ENCODE measurements around the gene HTRA1. TPM values are rescaled to one million over a fixed set of nuclear protein-coding genes. Genes with fewer than 3 reads are reported as not detected.

The HTRA1 gene
- total RNA-seq, 1 donor from 2014 or later = not detected

DNA sequence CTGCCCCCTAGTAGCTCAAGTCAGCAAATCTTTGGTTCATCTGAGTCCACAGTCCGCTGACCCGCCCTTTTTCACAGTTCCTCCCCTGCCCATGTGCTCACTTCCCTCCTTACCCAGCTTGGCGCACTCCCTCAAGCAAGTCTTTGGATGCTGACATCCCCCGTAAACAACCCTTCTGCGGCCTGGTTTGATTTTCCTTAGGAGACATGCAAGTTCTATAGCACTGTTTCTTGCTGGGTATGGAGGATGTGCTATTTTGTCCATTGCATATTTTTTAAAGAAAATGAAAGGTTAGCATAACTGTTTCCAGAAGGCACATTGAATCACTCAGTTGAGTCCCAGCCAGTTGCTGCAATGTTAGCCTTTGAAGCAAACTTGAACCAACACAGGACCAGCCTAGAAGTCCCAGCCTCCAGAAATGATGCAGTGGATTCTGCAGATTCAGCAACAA is 38.2 kb downstream of the HTRA1 start:
- Mint-ChIP-seq H3K36me3 (ENCODE audit: low read depth) (no peaks in the 10 kb centered on the region), H3K4me3 (no peak overlapping the region), H3K9me3 (no peaks in the 10 kb centered on the region), H3K27me3 (peaks cover 9% of the 10 kb centered on the region), H3K27ac (no peak overlapping the region), H3K4me1 (no peaks in the 10 kb centered on the region)
- DNase-seq (no peak), ATAC-seq (ENCODE audit: low read depth) (no peak)
- ChIA-PET POLR2A (no interaction called here), CTCF (interaction anchor here (0.8 kb wide), 1 partner anchor 9 kb away, joined by 3 read pairs; no protein-coding TSS in a partner anchor)
- TF ChIP-seq, protein P1, sequence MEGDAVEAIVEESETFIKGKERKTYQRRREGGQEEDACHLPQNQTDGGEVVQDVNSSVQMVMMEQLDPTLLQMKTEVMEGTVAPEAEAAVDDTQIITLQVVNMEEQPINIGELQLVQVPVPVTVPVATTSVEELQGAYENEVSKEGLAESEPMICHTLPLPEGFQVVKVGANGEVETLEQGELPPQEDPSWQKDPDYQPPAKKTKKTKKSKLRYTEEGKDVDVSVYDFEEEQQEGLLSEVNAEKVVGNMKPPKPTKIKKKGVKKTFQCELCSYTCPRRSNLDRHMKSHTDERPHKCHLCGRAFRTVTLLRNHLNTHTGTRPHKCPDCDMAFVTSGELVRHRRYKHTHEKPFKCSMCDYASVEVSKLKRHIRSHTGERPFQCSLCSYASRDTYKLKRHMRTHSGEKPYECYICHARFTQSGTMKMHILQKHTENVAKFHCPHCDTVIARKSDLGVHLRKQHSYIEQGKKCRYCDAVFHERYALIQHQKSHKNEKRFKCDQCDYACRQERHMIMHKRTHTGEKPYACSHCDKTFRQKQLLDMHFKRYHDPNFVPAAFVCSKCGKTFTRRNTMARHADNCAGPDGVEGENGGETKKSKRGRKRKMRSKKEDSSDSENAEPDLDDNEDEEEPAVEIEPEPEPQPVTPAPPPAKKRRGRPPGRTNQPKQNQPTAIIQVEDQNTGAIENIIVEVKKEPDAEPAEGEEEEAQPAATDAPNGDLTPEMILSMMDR (IDR thresholded peaks at IDR 0.05) = no peak
- intact Hi-C loops (cut with micrococcal nuclease) = no loop called here

DNA sequence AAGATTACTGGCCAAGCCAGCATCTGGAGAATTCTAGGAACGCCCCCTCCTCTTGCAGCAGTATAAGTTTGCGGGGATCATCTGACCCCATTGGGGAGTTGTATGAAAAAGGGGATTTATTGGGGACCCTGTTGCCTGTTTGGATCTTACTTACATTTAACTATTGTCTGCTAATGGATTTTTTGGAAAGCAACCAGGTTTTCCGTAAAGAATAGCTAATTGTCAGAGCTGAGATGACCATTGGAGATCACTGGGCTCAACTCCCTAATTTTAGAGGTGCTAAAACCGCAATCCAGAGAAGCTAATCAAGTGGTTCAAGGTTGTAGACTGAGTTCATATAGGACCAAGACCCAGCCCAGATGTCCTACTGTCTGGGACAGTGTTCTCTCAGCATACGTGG is 38.8 kb downstream of the HTRA1 start:
- Mint-ChIP-seq H3K4me3 (no peak overlapping the region), H3K36me3 (ENCODE audit: low read depth) (no peaks in the 10 kb centered on the region), H3K27me3 (peaks cover 5% of the 10 kb centered on the region), H3K9me3 (no peaks in the 10 kb centered on the region), H3K27ac (no peak overlapping the region), H3K4me1 (no peaks in the 10 kb centered on the region)
- ChIA-PET CTCF (no interaction called here), POLR2A (no interaction called here)
- ATAC-seq (ENCODE audit: low read depth) = no peak
- intact Hi-C loops (cut with micrococcal nuclease) = no loop called here
- no peak for DNase-seq
- TF ChIP-seq, protein P1 (IDR thresholded peaks at IDR 0.05) = no peak

DNA sequence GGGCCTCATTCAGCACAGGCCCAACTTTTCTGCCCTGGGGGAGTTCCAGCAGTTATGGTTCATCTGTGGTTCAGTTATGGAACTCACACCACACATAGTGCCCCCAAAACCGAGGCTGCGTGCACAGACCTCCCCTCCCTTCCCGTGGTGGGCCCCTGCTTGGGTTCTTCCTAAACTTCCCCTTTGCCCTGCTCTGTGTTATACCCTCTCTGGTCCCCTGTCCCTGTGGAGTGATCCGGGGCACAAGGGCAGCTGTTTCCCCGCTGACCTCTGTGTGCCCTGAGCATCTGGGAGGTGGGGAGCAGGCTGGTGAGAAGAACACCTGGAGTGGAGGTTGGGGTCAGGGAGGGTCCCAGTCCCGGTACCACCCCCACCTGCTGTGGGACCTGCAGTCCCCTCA is 39.4 kb downstream of the HTRA1 start:
- ChIA-PET CTCF (no interaction called here), POLR2A (no interaction called here)
- no peak overlapping the region for H3K27ac Mint-ChIP-seq
- no peak overlapping the region for H3K4me3 Mint-ChIP-seq
- H3K4me1 Mint-ChIP-seq = no peaks in the 10 kb centered on the region
- TF ChIP-seq, protein P1 (IDR thresholded peaks at IDR 0.05) = no peak
- no peak for DNase-seq
- ATAC-seq (ENCODE audit: low read depth) = no peak
- no peaks in the 10 kb centered on the region for H3K36me3 Mint-ChIP-seq (ENCODE audit: low read depth)
- H3K27me3 Mint-ChIP-seq = peaks cover 5% of the 10 kb centered on the region
- H3K9me3 Mint-ChIP-seq = no peaks in the 10 kb centered on the region
- intact Hi-C loops (cut with micrococcal nuclease) = no loop called here

DNA sequence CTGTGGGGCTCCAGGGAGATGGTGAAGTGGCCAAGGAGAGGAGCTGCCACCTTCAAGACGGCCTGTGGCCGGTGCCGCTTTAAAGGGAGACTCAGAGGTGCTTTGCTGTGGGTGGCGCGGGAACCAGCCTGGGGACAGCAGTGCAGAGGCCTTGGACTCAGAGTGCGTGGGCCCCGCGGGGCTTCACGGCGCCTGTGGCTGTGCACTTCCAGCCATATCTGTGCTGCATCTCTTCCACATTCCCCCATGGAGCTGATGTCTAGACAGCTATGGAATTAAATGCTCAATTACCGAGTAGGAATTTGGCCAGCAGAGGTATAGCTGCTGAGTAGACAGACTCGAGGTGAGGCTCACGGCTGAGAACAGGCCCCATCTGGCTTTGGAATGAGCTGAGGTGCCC is 41.7 kb downstream of the HTRA1 start:
- ChIA-PET POLR2A (no interaction called here), CTCF (no interaction called here)
- DNase-seq = no peak
- Mint-ChIP-seq H3K9me3 (no peaks in the 10 kb centered on the region), H3K4me3 (no peak overlapping the region), H3K4me1 (no peaks in the 10 kb centered on the region), H3K36me3 (ENCODE audit: low read depth) (no peaks in the 10 kb centered on the region), H3K27ac (no peak overlapping the region), H3K27me3 (peaks cover 4% of the 10 kb centered on the region)
- no peak for ATAC-seq (ENCODE audit: low read depth)
- intact Hi-C loops (cut with micrococcal nuclease) = no loop called here
- TF ChIP-seq, protein P1 (IDR thresholded peaks at IDR 0.05) = no peak

DNA sequence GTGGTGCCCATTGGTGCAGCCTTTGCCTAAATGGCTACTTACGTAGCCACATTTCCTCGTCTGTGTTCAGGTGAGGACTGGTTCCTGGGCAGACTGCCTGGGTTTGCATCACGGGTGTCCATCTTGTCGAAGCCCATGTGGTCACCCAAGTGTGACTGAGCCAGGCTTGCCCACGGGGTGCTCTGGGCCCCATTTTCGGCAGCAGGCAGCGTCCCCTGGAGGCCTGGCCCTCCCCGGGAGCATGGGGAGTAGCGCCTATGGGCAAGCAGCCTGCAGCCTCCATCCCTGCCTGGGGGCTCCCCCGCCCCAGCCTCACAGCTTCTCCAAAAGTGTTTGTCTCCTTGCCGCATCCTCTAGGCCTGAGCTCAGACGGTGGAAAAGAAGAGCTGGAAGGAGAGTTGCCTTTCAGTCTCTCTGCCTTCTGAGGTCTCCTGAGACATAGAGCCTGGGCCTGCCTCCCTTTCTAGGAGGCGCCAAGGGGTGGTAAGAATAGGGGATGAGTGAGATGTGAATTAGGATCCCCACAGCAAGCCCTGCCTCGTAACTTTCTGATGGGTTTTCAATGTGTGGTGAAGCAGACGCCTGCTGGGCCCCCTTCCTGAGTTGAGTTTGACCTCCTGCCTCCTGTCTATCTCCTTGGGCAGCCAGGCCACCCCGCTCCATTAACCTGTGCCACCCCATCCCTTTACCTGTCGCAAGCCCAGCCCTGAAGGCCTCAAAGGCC is 42.7 kb downstream of the HTRA1 start:
- Mint-ChIP-seq H3K4me3 (no peak overlapping the region), H3K9me3 (no peaks in the 10 kb centered on the region), H3K4me1 (no peaks in the 10 kb centered on the region), H3K36me3 (ENCODE audit: low read depth) (no peaks in the 10 kb centered on the region), H3K27ac (no peak overlapping the region), H3K27me3 (peaks cover 2% of the 10 kb centered on the region)
- CTCF ChIA-PET = no interaction called here
- POLR2A ChIA-PET = no interaction called here
- intact Hi-C loops (cut with micrococcal nuclease) = no loop called here
- ATAC-seq (ENCODE audit: low read depth) (no peak), DNase-seq (no peak)
- TF ChIP-seq, protein P1 (IDR thresholded peaks at IDR 0.05) = no peak

Measured in activated B cell treated with CpG ODN at 0.5 μM for 24 hours (primary cell).